Testis (tissue), 3 donors: ENCODE data around the gene MED9. TPM values are rescaled to one million over a fixed set of nuclear protein-coding genes. Genes with fewer than 3 reads are reported as not detected.

ENCODE experiments used
- DNase-seq: peaks from one replicate; pipeline ENCODE4 v3.0.0-alpha.2; 2019
- H3K27ac ChIP-seq, 2 donors: fragments of 200-600 bp; sonication (generic); one replicate each; pipeline ENCODE4 v1.5.1; 2019
- H3K27me3 ChIP-seq: fragments of 200-600 bp; sonication (generic); one replicate; pipeline ENCODE4 v1.5.1; 2019
- H3K36me3 ChIP-seq: fragments of 200-600 bp; sonication (generic); one replicate; pipeline ENCODE4 v1.5.1; 2017; ENCODE audit warnings: low read depth; ENCODE audit errors: missing control alignments
- H3K4me1 ChIP-seq: fragments of 200-600 bp; sonication (generic); one replicate; pipeline ENCODE4 v1.5.1; 2019
- H3K4me3 ChIP-seq, 2 donors: fragments of 200-600 bp; sonication (generic); one replicate each; pipeline ENCODE4 v1.5.1; 2017 to 2019
- H3K9me3 ChIP-seq: fragments of 200-600 bp; sonication (generic); one replicate; pipeline ENCODE4 v1.5.1; 2017
- CTCF ChIP-seq, 3 experiments: fragments of 450-650 bp in 2 of 3; fragments of 200-600 bp in 1 of 3; sonication (generic) in 1 of 3; IDR thresholded peaks; one replicate each; pipeline ENCODE4 v1.5.1; 2016 to 2019; ENCODE audit warnings: antibody characterized with exemption in 3 of 3, mild to moderate bottlenecking in 2 of 3, moderate library complexity in 1 of 3
- POLR2A ChIP-seq: fragments of 450-650 bp; IDR thresholded peaks from one replicate; pipeline ENCODE4 v1.6.1; 2017; ENCODE audit warnings: antibody characterized with exemption, mild to moderate bottlenecking, moderate library complexity
- WGBS, 2 donors: methylation state at CpG; one replicate each; pipeline ENCODE4 v1.1.5; 2018; 5-methylcytosine and 5-hydroxymethylcytosine counted together
- intact Hi-C: fragments of 100-400 bp; cut with DNase I; formaldehyde crosslinking; loops from one replicate; pipeline ENCODE4 v1.15.1; 2023; ENCODE audit warnings: low total_unique reads
- polyA plus RNA-seq: library from polyadenylated mRNA; stranded (reverse); fragments of 350-450 nt; fragmentation: Illumina TruSeq; extraction: RNeasy Lipid Tissue Mini Kit (QIAGEN cat#74804); gene quantifications from one replicate; pipeline ENCODE4 v1.2.3, GENCODE V29; 2014; ENCODE audit warnings: low read depth, low replicate concordance; ENCODE audit not compliant: insufficient read depth
- total RNA-seq, 2 donors: library from RNA; depleted of rRNA; stranded (reverse); fragments of >200 nt; gene quantifications; one replicate each; pipeline ENCODE4 v1.2.3, GENCODE V29; 2016

MED9 gene
- total and polyA plus RNA-seq, 3 donors from 2014 or later, result 18.8 to 42.6 (median 35.9) TPM

GRCh38 chr17:17440938-17441675 lies 35.7 kb upstream of the MED9 start:
- intact Hi-C loops, result no loop called here
- H3K4me1 ChIP-seq, result no peaks in the 10 kb centered on the region
- no peak for TF ChIP-seq CTCF (IDR thresholded peaks at IDR 0.05)

GRCh38 chr17:17443173-17443572 lies 33.6 kb upstream of the MED9 start:
- intact Hi-C loops, result no loop called here
- Histone ChIP-seq H3K27ac (no peak overlapping the region), H3K36me3 (no peaks in the 10 kb centered on the region), H3K27me3 (no peaks in the 10 kb centered on the region), H3K9me3 (no peaks in the 10 kb centered on the region), H3K4me3 (no peak overlapping the region), H3K4me1 (no peaks in the 10 kb centered on the region)
- whole genome bisulfite sequencing, 2 donors, result 21 to 40% methylated on average over 9 to 11 of the region's 14 CpGs
- no peak for TF ChIP-seq CTCF (IDR thresholded peaks at IDR 0.05)
- TF ChIP-seq POLR2A, result no peak
- no peak for DNase-seq

More at GRCh38 chr17:17440938-17441675, 35.7 kb upstream of the MED9 start:
- no peaks in the 10 kb centered on the region for H3K27me3 ChIP-seq
- H3K4me3 ChIP-seq, result no peak overlapping the region
- 94 to 95% methylated on average over 11 of the region's 11 CpGs for WGBS, 2 donors
- DNase-seq, result no peak
- no peaks in the 10 kb centered on the region for H3K36me3 ChIP-seq
- no peaks in the 10 kb centered on the region for H3K9me3 ChIP-seq
- H3K27ac ChIP-seq, result no peak overlapping the region

GRCh38 chr17:17445296-17445924 lies 31.4 kb upstream of the MED9 start:
- intact Hi-C loops, result no loop called here
- H3K9me3 ChIP-seq, result no peaks in the 10 kb centered on the region
- H3K4me1 ChIP-seq, result no peaks in the 10 kb centered on the region
- no peak overlapping the region for H3K27ac ChIP-seq
- no peaks in the 10 kb centered on the region for H3K36me3 ChIP-seq
- 69 to 73% methylated on average over 8 of the region's 8 CpGs for WGBS, 2 donors
- TF ChIP-seq POLR2A, result no peak
- TF ChIP-seq CTCF (IDR thresholded peaks at IDR 0.05), result no peak
- H3K27me3 ChIP-seq, result no peaks in the 10 kb centered on the region
- no peak for DNase-seq
- no peak overlapping the region for H3K4me3 ChIP-seq

- TF ChIP-seq CTCF (IDR thresholded peaks at IDR 0.05) (no peak), POLR2A (no peak)
- Histone ChIP-seq H3K4me1 (no peaks in the 10 kb centered on the region), H3K27ac (no peak overlapping the region), H3K9me3 (no peaks in the 10 kb centered on the region), H3K27me3 (no peaks in the 10 kb centered on the region), H3K36me3 (no peaks in the 10 kb centered on the region), H3K4me3 (no peak overlapping the region)
- intact Hi-C loops, result no loop called here
- DNase-seq, result no peak
- WGBS, 2 donors, result 80 to 86% methylated on average over 12 of the region's 12 CpGs
Measured at GRCh38 chr17:17445925-17446665, 30.7 kb upstream of the MED9 start.
